CD4-positive, alpha-beta T cell treated with Interleukin-4 for 4 hours (primary cell): ENCODE measurements around the gene ATP2B2.
"Not testable (repeated sequence)": the region's sequence is repeated elsewhere in the genome, so short reads cannot be mapped to it uniquely, and the experiment has no call there.

ENCODE experiments used
- DNase-seq: peaks from one replicate; pipeline ENCODE4 v3.0.0-alpha.2; 2020

The ATP2B2 gene

DNA sequence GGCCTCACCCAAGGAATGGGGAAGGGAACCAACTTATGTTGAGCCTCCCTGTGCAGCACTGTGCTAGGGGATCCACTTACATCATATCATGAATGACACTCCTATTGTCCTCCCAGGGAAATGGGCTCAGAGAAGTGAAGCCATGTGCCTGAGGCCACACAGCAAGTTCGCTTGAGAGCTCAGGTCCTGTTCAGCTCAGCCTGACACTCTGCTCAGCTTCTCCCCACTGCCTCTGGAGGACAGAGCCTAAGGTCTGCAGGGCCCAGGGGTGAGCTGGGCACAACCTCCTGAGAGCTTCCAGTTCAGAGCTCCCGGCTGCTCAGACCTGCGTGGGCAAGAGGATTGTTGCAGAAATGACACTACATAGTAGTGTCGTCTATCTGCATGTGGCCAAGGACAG lies 108.5 kb downstream of the ATP2B2 start:
- no peak for DNase-seq

DNA sequence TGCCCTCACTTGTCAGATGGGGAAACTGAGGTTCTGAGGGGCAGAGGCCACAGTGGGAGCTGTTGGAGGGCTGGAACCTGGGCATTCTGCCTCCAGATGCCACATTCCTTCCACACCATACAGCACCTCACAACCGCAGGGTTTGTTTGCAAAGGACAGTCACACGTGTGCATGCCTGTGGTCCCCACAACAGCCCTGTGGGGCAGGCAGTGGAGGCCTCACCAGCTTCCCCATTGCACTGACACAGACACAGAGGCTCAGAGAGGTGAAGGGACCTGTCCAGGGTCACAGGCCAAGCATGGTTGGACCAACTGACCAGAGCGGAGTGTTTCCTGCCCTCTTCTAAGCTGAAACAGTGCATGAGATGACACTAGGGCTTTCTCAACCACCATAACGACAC lies 109.3 kb downstream of the ATP2B2 start:
- DNase-seq, result no peak

DNA sequence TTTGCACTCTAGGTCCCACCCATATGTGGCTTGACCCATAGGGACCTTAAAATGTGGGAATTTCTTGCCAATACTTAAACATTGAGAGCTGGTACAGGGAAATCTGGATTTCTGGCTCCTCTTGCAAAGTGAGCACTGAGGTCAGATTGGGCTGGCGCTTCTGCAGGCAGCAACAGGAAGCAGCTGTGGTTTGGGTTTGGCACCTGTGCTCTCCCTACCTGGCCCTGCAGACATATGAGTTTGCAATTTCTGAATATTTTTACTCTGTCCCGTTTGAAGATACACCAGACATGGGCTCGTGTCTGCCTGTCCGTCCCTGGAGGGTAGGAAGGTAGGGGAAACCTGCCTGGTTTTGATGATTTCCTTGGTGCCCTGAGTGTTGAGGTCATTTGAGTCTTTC lies 109.7 kb downstream of the ATP2B2 start:
- peak; percentile 46 for DNase-seq

DNA sequence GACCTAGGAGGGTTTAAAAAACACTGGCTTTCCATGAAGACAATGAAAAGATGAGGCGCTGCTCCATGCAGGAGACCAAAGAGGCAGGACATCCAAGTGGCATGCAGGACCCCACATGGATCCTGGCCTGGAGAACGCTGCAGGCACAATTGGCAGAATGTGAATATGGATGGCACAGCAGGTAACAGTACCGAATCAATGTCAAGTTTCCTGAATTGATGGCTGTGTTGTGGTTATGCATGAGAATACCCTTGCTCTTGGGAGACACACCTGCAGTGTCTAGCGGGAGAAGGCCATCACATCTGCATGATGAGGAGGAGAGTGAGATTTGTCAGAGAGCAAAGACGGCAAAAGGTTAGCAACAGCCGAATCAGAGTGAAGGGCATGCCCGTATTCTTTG lies 110.2 kb downstream of the ATP2B2 start:
- DNase-seq, result no peak

DNA sequence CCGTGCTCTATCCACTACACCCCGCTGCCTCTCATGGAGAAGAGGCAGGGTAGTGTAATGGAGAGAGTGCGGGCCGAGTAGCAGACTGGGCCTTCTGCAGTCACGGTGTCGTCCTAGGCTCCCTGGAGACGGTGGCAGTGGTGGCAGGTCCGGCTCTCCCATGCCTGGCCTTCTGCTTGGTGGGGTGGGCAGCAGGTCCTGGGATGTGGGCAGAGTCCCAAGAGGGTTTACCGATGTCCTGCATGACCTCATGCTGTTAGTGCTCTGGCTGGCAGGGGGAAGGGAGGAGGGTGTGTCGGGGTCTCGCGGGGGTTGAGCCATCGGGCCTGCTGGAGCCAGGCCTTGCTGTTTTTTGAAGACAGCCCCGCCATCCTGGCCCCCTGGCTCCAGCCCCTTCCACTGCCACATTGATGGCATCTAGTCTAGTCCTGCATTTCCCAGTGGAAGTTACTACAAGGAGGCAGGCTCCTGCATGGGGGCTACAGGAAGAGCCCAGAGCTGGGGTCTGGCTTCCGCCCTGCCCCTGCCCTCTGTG lies 110.8 kb downstream of the ATP2B2 start:
- DNase-seq, result no peak

DNA sequence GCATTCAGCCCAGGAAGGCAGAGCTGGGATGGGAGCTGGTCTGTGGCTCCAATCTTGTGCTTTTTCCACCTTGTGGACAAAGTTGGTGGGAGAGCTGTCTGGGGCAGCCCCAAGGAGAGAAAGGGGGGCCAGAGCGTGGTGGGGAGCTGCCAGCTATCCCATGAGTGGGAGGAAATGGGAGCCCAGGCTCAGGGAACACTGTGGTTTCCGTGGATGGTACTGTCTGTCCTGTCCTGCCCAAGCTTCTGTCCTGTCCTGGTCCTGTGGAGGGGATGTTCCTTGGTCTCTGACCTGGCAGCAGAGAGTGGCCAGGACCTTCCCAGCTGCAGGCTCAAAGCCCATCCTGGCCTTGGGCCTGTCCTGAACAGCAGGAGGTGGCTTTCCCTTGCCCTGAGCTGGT lies 111.9 kb downstream of the ATP2B2 start:
- DNase-seq, result no peak

DNA sequence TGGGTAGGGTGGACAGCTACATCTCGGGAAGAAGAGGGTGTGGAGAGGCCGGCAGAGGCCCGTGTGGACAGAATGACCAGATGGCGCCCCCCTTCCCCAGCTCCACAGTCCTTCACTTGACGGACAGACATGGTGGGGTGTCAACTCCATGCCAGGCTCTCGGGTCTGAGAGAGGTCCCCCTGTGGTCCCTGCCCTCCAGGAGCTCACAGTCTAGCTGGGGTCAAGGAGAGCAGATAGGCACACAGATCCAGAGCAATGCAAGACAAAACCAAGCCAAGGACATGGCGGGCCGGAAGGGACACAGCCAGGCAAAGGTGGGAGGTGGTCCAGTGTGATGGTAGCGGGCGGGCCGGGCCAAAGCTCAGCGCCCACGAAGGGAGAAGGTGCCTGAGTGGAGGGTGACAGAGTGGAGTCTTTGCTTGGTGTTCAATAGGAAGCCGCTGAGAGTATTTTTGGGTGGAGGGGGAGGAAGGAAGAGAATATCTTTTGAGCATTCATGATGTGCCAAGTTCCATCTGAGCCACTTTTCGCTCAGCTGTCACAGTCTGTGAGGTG lies 112.4 kb downstream of the ATP2B2 start:
- no peak for DNase-seq

DNA sequence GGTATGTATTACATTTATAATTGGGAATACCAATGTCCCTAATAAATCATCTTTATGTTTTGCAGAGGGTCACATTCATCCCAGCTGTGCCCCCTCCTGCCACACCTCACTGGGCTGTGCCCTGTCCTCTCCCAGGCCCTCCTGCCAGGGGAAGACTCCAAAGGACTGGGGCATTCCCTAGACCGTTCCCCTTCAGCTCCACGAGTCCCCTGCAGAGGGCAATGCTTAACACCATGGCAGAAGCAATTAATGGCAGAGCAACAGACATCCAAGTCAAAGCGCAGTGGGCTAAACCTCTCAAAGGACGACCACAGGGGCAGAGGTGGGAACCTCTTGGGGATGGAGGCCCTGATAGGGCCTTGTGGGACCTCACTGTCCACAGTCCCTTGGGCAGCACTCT lies 113.1 kb downstream of the ATP2B2 start:
- DNase-seq, result no peak

DNA sequence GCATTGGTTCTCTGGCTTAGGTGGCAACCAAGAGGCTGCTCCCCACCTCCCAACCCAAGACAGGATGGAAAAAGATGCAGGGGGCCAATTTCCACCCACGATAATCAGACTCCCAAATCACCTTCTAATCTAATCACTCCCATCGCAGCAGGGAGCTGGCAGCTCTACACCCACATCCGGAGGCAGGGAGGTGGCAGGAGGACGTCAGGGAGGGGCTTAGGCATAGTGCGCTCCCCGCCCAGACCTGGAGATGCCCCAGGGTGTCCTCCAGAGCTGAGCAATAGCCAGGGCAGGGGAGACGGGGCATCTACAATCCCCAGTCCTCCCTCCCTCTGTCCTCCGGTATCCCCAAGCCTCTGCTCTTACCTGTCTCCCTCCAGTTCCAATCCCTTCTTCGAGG lies 114.0 kb downstream of the ATP2B2 start:
- DNase-seq, result no peak

DNA sequence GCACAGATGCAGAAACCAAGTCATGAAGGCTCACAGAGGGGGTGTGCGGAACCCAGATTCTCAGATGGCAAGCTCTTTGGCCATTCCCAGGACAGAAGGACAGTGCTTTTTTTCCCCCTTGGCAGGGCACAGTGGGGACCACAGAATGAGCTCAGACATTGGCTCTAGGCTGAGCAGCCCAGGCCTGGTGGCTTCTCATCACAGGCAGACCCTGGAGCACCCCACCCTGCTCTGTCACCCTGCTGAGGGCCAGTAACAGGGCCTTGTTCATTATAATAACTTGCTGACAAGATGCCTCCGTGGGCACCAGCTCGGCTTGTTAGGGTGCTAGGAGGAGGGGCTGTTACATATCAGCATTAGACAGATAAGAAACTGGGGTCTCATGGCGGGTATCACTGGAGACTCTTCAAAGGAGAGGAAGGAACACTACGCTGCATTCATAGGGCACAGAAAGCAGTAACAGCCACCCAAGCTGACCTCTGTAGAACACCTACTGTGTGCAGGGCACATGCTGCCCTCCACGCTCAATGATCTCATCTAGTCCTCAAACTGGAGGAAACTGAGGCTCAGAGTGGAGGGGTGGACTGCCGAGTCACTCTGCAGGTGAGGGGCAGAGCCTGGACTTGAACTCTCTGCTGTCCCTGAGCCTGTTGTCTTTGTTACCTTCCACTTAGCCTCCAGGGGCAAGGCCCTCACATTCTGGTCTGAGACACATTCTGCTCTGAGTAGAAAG lies 114.6 kb downstream of the ATP2B2 start:
- DNase-seq, result no peak

DNA sequence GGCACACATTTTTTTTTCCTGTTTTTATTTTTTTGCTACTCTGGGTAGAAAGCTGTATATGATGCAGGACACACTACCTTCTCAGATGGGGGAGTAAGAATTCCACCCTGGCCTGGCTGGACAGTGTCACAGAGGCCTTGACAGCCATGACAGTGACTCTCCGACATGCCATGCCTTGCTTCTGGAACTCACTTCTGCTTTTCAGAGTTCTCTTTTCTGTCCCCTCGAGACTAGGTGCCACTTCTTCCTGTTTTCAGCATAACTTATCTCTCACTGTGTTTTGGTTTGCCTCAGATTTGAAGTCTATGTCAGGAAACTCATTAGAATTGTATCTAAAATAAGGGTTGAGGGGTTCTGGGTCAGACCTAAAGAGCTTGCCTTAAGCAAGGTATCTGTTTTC lies 115.4 kb downstream of the ATP2B2 start:
- DNase-seq, result no peak

DNA sequence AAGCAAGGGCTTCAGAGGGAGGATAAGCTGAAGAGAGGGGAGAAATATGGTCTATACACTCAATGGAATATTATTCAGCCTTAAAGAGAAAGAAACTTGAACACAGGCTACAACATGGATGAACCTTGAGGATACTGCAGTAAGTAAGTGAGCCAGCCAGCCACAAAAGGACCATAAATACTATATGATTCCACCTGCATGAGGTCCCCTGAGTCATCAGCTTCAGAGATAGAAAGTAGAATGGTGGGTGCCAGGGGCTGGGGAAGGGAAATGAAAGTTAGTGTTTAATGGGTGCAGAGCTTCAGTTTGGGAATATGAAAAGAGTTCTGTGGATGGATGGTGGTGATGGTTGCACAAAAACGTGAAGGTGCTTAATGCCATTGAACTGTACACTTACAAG lies 116.0 kb downstream of the ATP2B2 start:
- no peak for DNase-seq

DNA sequence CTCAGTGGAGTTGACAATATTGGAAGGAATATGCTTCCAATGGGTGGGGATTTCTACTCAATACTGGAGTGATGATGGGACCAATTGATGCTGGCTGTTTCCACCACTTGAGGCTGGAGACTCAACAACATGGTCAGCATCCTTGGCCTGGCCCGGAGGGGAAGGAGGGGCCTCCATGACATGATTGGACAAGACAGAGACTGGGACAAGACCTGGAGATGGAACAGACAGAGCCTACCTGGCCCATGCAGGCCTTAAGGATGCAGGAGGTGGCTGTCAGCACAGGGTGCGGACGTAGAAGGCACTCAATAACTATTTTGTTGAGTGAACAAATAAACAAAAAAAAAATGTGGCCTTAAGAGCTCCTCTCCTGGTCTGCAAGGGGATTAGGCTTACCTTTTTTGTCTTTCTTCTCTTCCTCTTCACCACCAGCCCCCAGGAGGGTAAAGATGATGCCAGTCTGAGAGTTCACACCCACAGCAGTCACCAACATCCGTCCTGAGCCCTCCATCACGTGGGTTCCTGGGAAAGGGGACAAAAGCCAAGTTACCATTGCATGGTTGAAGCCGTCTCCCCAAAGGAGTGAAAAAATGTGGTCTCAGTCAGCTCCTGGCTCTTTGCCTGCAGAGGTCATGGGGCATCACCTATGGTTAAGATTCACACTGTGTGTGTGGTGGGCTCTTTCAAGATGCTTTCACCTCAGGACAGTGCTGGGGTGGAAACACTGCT lies 117.3 kb downstream of the ATP2B2 start:
- no peak for DNase-seq

DNA sequence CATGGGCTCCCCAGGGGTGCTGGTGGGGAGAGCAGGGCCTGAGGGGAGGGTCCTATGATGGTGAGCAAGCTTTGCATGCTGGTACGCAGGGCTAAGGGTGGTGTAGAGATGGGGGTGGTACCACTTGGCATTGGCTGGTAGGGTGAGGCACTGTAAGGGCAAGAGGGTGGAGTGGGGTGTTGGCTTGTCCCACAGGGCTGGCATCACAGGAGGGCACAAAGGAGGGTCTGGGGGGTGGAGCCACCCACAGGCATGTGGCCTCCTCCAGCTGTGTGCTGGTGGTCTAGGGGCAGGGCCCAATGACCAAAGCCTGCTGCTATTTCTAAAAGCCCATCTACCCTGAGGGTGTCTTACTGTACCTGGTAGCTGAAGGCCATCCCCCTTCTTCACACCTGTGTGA lies 119.3 kb downstream of the ATP2B2 start:
- DNase-seq, result no peak

DNA sequence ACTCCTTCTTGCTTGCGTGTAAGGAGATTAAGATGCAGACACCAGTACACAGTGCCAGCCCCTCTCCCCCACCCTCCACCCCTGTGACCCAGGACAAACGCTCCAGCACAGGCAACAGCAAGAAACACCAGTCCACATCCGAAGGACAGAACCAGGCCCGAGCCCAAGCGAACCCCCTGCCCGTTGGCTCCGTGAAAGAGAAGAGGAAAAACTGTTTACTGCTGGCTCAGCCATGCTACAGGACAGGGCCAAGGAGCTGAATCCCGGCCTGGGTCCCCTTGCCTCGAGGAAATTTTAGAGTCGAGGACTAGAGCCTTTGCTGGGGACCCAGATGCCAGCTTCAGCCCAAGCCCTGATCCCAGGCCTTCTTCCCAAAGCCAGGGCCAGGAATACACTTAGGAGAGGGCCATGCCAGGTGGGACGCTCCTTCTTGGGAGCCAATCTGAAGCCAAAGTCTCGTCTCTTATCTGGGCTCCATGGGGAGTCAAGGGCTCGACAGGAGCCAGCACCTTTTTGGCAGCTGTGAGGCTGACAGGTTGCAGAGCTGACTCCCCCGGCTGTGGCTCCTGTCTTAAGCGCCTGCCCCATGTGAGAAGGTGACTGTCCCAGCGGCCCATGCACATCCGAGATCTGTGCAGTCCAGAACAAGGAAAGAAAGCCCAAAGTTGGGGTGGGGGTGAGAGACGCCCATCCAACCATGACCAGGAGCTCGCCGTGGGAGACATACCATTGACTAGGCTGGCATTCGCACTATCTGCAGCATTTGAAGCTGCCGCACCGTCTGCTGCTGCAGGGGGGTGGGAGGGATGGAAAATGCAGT lies 120.6 kb downstream of the ATP2B2 start:
- no peak for DNase-seq

DNA sequence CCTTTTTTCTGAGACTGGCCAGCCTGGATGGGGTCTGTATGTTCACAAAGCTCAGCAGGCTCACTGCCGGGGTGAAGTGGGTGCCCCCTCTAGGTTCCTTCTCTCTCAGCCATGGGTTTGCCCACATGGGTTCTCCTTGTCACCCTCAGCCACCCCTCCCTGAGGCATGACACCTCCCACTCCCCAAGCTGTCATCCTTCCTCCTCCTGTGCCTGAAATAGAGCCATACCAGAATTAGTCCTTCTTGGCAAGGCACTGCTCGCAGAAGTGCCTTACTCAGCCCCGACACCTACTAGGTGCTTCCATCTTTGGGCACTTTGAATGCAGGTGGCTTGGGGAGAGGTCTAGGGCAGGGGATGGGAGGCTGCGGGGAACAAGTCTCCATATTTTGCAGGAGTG lies 121.5 kb downstream of the ATP2B2 start:
- no peak for DNase-seq

DNA sequence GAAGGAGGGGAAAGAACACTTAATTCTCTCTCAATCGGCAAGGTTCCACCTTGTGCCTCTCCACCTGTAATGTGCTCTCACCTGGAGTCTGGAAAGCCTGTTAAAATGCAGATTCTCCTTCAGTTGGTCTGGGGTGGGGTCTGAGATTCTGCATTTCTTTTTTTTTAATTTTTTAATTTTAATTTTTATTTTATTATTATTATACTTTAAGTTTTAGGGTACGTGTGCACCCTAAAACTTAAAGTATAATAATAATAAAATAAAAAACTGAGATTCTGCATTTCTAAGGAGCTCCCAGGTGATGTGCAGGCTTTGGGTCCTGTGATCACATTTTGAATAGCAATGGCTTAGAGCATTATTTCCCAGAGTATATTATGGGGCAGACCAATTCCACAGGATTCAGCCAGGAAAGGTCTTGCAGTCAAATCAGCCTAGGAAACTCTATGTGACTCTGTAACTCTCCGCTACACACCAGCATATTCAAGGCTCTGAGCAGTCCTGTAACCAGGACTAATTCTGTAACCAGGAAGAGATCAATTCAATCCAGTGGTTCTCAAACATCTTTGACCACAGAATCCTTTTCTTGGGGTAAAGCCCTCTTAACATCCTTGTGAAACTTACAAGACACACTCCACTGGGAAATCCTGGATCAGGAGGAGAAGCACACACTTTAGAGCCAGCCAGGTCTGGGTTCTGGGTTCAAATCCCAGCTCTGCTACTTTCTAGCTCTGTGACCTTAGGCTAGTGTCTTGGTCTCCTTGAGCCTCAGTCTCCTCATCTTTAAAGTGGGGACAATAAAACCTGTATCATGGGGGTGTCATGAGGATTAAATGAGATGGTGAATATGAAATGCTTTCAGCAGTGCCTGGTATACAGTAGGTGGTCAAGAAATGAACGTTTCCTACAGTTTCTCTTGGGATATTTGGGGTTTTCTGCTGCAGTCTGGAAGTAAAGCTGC lies 122.2 kb downstream of the ATP2B2 start:
- no peak for DNase-seq

DNA sequence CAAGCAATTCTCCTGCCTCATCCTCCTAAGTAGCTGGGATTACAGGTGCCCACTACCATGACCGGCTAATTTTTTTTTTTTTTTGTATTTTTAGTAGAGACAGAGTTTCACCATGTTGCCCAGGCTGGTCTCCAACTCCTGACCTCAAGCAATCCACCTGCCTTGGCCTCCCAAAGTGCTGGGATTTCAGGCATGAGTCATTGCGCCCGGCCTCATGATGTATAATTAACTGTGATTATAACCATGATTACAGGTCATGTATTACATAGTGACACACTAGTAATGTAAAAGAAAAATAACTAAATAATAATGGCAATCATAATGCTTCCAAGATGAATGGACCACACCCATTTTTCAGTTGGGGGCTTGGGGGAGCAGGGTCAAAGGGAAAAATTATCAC lies 122.9 kb downstream of the ATP2B2 start:
- DNase-seq, result not testable (repeated sequence)

DNA sequence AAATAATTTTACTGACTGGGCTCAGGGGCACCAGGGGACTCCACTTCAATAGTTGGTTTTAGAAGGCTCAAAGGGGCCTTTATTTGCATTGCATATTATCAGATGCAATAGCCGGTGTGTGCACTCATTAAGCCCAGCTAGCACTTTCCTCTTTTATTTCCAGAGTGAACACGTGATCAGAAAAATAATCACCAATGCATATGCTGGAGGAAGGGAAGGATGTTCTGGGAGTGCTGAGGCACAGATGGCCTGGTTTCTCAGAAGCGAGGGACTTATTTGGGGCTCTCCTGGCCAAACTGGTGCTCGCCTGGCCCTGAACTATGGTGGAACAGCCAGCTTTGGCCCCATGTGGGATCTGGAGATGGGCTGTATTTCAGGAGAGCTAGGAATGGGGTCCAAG lies 124.0 kb downstream of the ATP2B2 start:
- DNase-seq, result no peak

DNA sequence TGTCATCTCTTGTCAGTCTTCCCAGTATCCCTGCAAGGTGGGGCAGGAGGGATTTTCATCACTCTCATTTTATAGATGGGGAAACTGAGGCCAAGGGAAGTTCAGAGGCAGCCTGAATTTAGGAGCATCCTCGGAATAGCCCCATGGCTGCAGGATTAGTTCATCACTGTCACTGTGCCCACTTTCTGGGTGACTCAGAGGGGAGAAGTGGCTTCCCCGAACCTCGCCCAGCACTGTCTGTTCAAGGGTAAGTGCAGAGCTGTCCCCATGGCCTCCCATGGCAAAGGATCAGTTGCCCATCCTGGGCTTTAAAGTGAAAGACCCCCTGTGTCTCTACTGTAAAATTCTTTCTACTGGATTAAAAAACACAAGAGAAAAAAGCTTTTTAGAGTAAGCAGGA lies 124.5 kb downstream of the ATP2B2 start:
- no peak for DNase-seq

DNA sequence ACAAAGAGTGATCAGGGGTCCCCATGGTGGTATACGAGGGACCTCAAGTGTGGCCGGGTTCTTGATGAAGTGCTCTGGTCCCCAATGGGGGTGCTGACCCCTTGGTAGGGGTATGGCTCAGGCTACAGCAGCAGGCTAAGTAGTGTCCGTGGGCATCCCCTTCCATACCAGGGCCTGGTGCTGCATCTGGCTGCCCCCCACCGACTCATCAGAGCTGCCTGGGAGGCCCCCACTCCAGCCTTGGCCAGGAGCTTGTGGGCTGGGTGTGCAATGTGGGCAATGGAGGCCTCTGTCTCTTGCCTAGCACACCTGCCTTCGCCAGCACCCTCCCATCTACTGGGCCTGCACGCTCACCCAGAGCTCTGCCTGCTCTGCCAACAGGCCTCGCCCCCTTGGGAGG lies 125.4 kb downstream of the ATP2B2 start:
- DNase-seq, result no peak

DNA sequence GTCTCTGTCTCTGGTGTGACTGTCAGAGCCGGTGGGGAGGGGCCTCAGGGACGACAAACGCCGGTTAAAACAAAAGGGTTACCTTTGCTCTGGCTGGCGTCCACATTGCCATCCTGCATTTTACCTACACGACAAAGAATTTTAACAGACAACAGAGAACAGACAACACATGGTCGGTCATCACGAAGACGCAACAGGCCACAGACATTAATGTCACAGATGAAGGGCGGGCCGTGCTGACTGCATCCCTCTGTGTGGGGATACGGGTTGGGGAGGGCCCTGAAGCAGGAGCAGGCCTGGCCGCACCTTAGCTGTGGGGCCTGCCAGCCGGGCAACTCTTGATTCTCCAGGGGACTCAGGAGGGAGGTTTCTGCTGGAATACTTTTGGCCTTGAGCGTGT lies 126.2 kb downstream of the ATP2B2 start:
- no peak for DNase-seq
